Epithelial cell of proximal tubule (primary cell): Measurements from ENCODE around the gene PARP8. TPM values are rescaled to one million over a fixed set of nuclear protein-coding genes. Genes with fewer than 3 reads are reported as not detected.

Experiments
- DNase-seq: peaks from one replicate; pipeline ENCODE4 v3.0.0-alpha.2; 2011; ENCODE audit warnings: low read depth
- H3K4me3 ChIP-seq: 2 replicates; pipeline ENCODE4 v1.5.1; 2011; ENCODE audit warnings: low read depth, mild to moderate bottlenecking, low read length
- total RNA-seq: library from RNA; depleted of rRNA; stranded (reverse); fragments of >200 nt; gene quantifications from 2 replicates; pipeline ENCODE4 v1.2.3, GENCODE V29; 2015
- TF ChIP-seq, protein P1 (sequence below): conservative IDR thresholded peaks from 2 replicates; pipeline ENCODE4 v1.5.1; 2012; ENCODE audit warnings: low read depth, mild to moderate bottlenecking, low read length

PARP8 gene
- total RNA-seq, 1 donor from 2014 or later, result 8.8 TPM

DNA sequence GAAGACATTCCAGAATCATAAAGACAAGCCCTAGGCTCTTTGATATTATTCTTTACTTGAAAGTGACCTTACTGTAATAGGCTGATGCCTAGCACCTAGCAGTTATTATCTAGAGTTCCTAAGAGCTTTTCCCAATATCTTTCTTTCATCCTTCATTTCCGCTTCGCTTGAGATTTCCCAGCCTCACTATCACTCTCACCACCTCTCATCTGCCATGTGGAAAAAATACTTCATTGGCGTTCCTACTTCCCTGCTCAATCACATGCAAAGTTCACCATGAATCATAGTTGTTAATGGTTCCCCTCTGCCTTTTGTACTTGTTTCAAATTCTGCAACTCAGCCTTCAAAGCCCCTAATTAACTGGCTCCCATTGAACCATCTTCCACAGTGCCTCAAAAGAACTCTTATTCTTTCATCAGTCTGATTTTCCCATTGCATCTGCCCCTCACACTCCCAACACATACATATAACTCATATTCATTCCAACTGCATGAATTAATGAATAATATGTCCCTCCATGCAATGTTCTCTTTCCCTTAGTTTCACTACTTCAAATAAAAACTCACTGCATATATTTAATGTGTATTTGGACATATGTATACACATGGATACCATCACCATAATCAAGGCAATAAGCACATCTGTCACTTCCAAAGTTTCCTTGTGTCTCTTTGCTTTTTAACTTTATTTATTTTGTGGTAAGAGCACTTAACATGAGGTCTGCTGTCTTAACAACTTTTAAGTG is 221.6 kb downstream of the PARP8 start:
- H3K4me3 ChIP-seq, result no peak overlapping the region
- no peak for DNase-seq
- TF ChIP-seq, protein P1, sequence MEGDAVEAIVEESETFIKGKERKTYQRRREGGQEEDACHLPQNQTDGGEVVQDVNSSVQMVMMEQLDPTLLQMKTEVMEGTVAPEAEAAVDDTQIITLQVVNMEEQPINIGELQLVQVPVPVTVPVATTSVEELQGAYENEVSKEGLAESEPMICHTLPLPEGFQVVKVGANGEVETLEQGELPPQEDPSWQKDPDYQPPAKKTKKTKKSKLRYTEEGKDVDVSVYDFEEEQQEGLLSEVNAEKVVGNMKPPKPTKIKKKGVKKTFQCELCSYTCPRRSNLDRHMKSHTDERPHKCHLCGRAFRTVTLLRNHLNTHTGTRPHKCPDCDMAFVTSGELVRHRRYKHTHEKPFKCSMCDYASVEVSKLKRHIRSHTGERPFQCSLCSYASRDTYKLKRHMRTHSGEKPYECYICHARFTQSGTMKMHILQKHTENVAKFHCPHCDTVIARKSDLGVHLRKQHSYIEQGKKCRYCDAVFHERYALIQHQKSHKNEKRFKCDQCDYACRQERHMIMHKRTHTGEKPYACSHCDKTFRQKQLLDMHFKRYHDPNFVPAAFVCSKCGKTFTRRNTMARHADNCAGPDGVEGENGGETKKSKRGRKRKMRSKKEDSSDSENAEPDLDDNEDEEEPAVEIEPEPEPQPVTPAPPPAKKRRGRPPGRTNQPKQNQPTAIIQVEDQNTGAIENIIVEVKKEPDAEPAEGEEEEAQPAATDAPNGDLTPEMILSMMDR, result no peak

DNA sequence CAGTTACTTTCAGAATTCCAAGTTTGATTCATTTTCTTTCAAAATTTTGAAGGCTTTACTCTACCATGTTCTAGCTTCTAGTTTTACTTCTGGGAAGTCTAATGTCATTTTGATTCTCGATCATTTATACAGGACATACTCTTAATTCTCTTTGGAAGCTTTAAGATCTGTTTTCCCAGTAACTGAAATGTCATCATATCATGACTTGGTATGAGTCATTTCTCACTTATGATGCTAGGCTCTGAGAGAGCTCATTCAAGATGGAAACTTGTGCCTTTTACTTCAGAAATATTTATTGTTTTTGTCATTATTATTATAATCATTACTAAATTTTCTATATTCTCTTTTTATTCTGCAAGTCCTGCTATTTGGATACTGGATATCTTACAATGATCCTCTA is 222.3 kb downstream of the PARP8 start:
- H3K4me3 ChIP-seq, result no peak overlapping the region

DNA sequence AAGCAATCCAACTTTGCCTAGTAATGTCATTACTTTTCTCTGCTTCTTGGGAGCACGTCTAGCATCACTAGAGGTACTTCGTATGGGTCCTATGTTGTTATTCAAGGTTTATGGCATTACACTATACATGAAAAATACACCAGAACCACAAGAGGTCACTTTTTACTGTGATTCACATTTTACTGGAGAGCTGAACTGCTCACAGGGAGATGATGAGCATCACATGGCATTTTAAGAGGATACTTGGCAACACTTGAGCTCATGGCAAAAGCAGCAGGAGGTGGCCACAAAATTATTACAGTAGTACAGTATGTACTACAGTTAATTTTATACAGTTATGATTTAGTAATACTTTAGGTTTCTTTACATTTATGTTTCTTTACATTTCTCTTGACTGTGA is 223.4 kb downstream of the PARP8 start:
- DNase-seq, result no peak
- TF ChIP-seq, protein P1, result no peak
- no peak overlapping the region for H3K4me3 ChIP-seq

More for the DNA sequence above, 222.3 kb downstream of the PARP8 start:
- TF ChIP-seq, protein P1, result no peak
- DNase-seq, result no peak

Other genes starting within 250 kb of the PARP8 start
- gene EMB, start 225.3 kb upstream of the PARP8 start, total RNA-seq, result 4.3 and 4.9 TPM in 2 replicates